DOHH2 (cell line): ENCODE data around the gene PEX1.

ENCODE experiments used
- H3F3A ChIP-seq: fragments of 200-600 bp; sonication (generic), shearing (Covaris generic); 2 replicates; pipeline ENCODE4 v1.6.0; 2016; ENCODE audit warnings: antibody characterized with exemption, mild to moderate bottlenecking; ENCODE audit not compliant: control insufficient read depth, insufficient read depth
- H3K27ac ChIP-seq: fragments of 200-600 bp; sonication (generic); 2 replicates; pipeline ENCODE4 v1.5.1; 2014; ENCODE audit warnings: low read depth, mild to moderate bottlenecking, low read length, moderate library complexity
- H3K27me3 ChIP-seq: fragments of 200-600 bp; sonication (generic); 2 replicates; pipeline ENCODE4 v1.6.1; 2014; ENCODE audit warnings: mild to moderate bottlenecking, low read length, mixed read lengths; ENCODE audit not compliant: control insufficient read depth
- H3K36me3 ChIP-seq: fragments of 200-600 bp; sonication (generic); 2 replicates; pipeline ENCODE4 v1.6.1; 2014; ENCODE audit warnings: mild to moderate bottlenecking, low read length, moderate library complexity, mixed read lengths; ENCODE audit not compliant: control insufficient read depth
- H3K4me1 ChIP-seq: fragments of 200-600 bp; sonication (generic); 2 replicates; pipeline ENCODE4 v1.6.1; 2014; ENCODE audit warnings: mild to moderate bottlenecking, low read length, mixed read lengths; ENCODE audit not compliant: control insufficient read depth
- H3K4me2 ChIP-seq: fragments of 200-600 bp; sonication (generic); 2 replicates; pipeline ENCODE4 v1.6.0; 2014; ENCODE audit warnings: mild to moderate bottlenecking, low read length, moderate library complexity
- H3K4me3 ChIP-seq: fragments of 200-600 bp; sonication (generic); 2 replicates; pipeline ENCODE4 v1.5.1; 2014; ENCODE audit warnings: mild to moderate bottlenecking, low read length, mixed read lengths
- H3K79me2 ChIP-seq: fragments of 200-600 bp; sonication (generic); 2 replicates; pipeline ENCODE4 v1.6.1; 2014; ENCODE audit warnings: mild to moderate bottlenecking, low read length, mixed read lengths; ENCODE audit not compliant: control insufficient read depth
- H3K9me2 ChIP-seq: fragments of 200-600 bp; sonication (generic); replicated peaks from 2 replicates; pipeline ENCODE4 v1.6.1; 2014; ENCODE audit warnings: mild to moderate bottlenecking, low read length, mixed read lengths; ENCODE audit not compliant: control insufficient read depth
- H3K9me3 ChIP-seq: fragments of 200-600 bp; sonication (generic); 2 replicates; pipeline ENCODE4 v1.6.1; 2014; ENCODE audit warnings: antibody characterized with exemption, low read length, mixed read lengths; ENCODE audit not compliant: control insufficient read depth, insufficient read depth
- H4K20me1 ChIP-seq: fragments of 200-600 bp; sonication (generic); 2 replicates; pipeline ENCODE4 v1.6.0; 2014; ENCODE audit warnings: low read depth, mild to moderate bottlenecking, antibody characterized with exemption, low read length, moderate library complexity; ENCODE audit not compliant: control insufficient read depth, insufficient read depth
- CTCF ChIP-seq: fragments of 200-600 bp; sonication (generic); IDR thresholded peaks from one replicate; pipeline ENCODE4 v1.5.1; 2014; ENCODE audit warnings: antibody characterized with exemption, mild to moderate bottlenecking, low read depth, low read length; ENCODE audit not compliant: poor library complexity, severe bottlenecking
- EZH2phosphoT487 ChIP-seq: fragments of 200-600 bp; sonication (generic); IDR thresholded peaks from 2 replicates; pipeline ENCODE4 v1.6.1; 2017; ENCODE audit warnings: borderline replicate concordance, mild to moderate bottlenecking, antibody characterized with exemption, low read length, moderate library complexity, mixed read lengths

The PEX1 gene

GRCh38 chr7:92504563-92504962, 23.8 kb downstream of the PEX1 start:
- Histone ChIP-seq H3K9me2 (no peaks in the 10 kb centered on the region), H3K79me2 (no peaks in the 10 kb centered on the region), H3K4me3 (no peak overlapping the region), H3K36me3 (peaks cover 30% of the 10 kb centered on the region), H3K27ac (no peak overlapping the region), H4K20me1 (no peaks in the 10 kb centered on the region), H3K4me2 (no peak overlapping the region), H3F3A (no peaks in the 10 kb centered on the region), H3K27me3 (no peaks in the 10 kb centered on the region), H3K4me1 (no peaks in the 10 kb centered on the region), H3K9me3 (no peaks in the 10 kb centered on the region)
- TF ChIP-seq CTCF, result no peak
- TF ChIP-seq EZH2phosphoT487, result no peak

- H3K27me3 ChIP-seq, result no peaks in the 10 kb centered on the region
- peaks cover 36% of the 10 kb centered on the region for H3K36me3 ChIP-seq
- no peak for TF ChIP-seq EZH2phosphoT487
- TF ChIP-seq CTCF, result no peak
Observed at GRCh38 chr7:92503767-92504166, 24.6 kb downstream of the PEX1 start.

GRCh38 chr7:92498557-92498956, 29.8 kb downstream of the PEX1 start:
- H3K4me3 ChIP-seq, result no peak overlapping the region
- TF ChIP-seq EZH2phosphoT487 (no peak), CTCF (no peak)
- no peaks in the 10 kb centered on the region for H4K20me1 ChIP-seq
- no peaks in the 10 kb centered on the region for H3K9me3 ChIP-seq
- no peaks in the 10 kb centered on the region for H3K27me3 ChIP-seq
- no peaks in the 10 kb centered on the region for H3F3A ChIP-seq
- H3K4me2 ChIP-seq, result no peak overlapping the region
- no peaks in the 10 kb centered on the region for H3K9me2 ChIP-seq
- H3K79me2 ChIP-seq, result no peaks in the 10 kb centered on the region
- no peak overlapping the region for H3K27ac ChIP-seq
- H3K4me1 ChIP-seq, result no peaks in the 10 kb centered on the region
- H3K36me3 ChIP-seq, result peaks cover 39% of the 10 kb centered on the region

More at GRCh38 chr7:92503767-92504166, 24.6 kb downstream of the PEX1 start:
- Histone ChIP-seq H3K79me2 (no peaks in the 10 kb centered on the region), H3K9me2 (no peaks in the 10 kb centered on the region), H3K4me3 (no peak overlapping the region), H3F3A (no peaks in the 10 kb centered on the region), H3K4me1 (no peaks in the 10 kb centered on the region), H3K9me3 (no peaks in the 10 kb centered on the region), H3K27ac (no peak overlapping the region), H3K4me2 (no peak overlapping the region), H4K20me1 (no peaks in the 10 kb centered on the region)

GRCh38 chr7:92496876-92497275, 31.4 kb downstream of the PEX1 start:
- H3K4me2 ChIP-seq, result no peak overlapping the region
- H3K27me3 ChIP-seq, result no peaks in the 10 kb centered on the region
- H3K9me2 ChIP-seq, result no peaks in the 10 kb centered on the region
- H3K36me3 ChIP-seq, result peaks cover 44% of the 10 kb centered on the region
- H4K20me1 ChIP-seq, result no peaks in the 10 kb centered on the region
- H3K9me3 ChIP-seq, result no peaks in the 10 kb centered on the region
- no peak overlapping the region for H3K27ac ChIP-seq
- no peaks in the 10 kb centered on the region for H3K4me1 ChIP-seq
- H3K4me3 ChIP-seq, result no peak overlapping the region
- TF ChIP-seq CTCF, result no peak
- no peak for TF ChIP-seq EZH2phosphoT487
- peaks cover under 1% of the 10 kb centered on the region; the same call in 1 of the 2 replicates for H3F3A ChIP-seq
- H3K79me2 ChIP-seq, result no peaks in the 10 kb centered on the region
